ENCODE results near the gene BRSK2.

BRSK2 gene

DNA sequence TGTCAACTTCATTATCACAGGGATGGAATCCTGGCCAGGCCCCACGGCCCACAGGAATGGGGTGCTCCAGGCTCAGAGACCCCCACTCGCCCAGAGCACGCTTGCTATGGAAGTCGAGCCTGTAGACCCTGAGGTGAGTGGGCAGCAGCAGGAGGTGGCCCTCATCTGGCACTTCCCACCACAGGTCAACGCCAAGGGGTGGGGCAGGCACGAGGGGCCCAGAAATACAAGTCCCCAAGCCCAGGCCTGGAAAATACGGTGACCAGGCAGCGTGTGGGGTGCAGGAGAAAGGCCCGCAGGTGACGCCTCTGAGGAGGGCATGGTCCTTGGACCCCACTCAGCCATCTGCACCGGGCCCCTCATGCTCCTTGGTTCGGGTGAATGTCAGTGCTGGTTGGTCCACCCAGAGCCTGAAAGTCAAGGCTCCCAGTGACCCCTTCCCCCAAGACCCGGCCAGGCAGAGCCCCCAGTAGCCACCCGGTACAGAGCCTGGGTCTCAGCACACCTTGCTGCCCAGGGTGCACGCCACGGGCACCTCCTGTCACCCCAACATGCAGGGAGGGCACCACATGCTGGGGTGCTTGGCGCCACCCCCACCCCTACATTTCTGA lies 94.4 kb downstream of the BRSK2 start:
- no peak for DNase-seq

DNA sequence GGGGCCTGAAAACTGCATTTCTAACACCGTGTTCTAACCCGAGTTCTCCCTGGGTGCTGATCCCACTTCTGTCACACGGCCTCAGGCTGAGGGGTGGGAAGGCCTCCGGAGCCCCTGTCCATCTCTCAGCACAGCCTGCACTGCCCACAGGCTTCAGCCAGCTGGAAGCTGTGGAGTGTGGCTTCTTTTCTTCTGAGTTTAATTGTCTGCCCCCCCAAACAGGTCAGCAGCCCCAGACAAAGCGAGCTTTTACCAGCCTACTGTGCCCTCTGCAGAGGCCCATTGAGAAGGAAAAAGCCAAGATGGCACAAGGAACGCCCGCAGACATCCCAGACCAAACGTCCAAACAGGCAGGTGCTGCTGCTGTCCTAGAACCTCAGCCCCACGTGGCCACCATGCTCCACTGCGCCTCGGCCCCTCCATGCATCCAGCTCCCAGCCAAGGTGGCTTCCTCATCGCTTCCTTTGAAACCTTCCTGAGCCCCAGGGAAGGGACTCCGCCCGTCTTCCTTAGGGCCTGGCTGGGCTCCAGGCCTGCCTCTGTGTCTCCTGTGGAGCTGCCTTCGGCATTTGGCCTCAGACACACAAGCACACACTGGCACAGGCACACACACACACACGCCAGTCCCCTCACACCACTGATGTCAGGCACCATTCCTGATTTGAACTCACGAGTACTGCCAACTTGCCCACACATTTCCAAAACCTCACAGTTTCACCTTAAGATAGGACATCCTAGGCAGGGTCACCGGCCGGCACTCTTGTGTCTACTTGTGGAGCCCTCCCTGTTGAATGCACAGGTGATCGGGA lies 95.2 kb downstream of the BRSK2 start:
- DNase-seq, result no peak

DNA sequence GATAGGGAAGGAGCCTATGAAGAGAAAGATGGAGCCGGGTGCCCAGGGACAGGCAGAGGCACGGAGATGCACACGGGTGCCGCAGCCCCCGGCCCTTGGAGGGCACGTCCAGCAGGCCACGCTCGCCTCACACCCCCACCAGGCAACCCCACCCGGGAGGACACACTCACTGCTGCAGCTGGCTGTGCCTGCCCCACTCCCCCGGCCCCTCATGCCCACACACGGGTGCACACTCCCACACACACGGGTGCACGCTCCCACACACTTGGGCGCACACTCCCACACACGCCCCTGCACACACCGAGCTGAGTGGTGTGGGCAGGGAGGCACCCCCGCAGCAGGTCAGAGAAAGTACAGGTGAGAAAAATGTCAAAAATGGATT lies 95.8 kb downstream of the BRSK2 start:
- no peak for DNase-seq

GRCh38 chr11:1486054-1486825 lies 96.5 kb downstream of the BRSK2 start, which contains the start of gene MOB2:
Gene MOB2 (minus strand): TSS chr11:1486779. CDS start chr11:1486556, 223 bp downstream.
- DNase-seq, result peak in 1 of 2 donors; percentile 13

- DNase-seq, result no peak
These were observed 97.5 kb downstream of the BRSK2 start for GRCh38 chr11:1487091-1487850.

DNA sequence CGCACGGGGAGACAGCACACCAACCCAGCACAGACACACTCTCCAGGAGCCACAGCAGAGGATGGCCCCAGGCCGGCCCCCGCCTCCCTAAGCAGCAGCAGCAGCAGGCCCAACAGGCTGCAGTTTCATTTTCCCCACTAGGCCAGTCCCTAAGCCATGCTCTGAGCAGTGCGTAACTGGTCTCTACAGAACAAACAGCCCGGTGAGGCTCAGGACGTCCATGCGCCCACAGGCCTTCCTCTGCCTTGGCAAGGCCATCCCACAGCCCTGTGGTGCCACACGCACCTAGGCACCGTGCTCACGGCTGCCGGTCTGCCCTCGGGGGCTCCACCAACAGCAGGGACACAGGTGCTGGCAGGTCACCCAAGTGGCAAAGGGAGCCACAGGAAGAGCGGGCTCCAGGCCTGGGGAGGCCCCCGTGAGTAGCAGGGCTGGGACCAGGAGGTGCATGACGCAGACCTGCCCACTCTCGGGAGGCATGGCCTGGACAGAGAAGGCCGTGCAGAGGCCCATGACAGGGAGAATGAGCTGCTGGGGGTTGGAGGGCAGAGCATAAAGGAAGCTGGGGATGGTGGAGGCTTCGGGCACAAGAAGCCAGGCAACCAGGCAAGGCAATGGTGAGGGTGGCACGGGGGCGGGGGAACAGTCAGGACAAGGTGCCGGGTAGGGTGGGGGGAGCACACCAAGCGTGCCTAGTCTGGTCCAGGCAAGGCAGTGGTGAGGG lies 98.3 kb downstream of the BRSK2 start:
- DNase-seq, result no peak

- DNase-seq, result no peak
These were observed 98.9 kb downstream of the BRSK2 start for GRCh38 chr11:1488575-1489180.

- DNase-seq, result no peak
These were observed 100.9 kb downstream of the BRSK2 start for GRCh38 chr11:1490651-1491050.

- DNase-seq, result no peak
These were observed 101.6 kb downstream of the BRSK2 start for GRCh38 chr11:1491379-1491778.

DNA sequence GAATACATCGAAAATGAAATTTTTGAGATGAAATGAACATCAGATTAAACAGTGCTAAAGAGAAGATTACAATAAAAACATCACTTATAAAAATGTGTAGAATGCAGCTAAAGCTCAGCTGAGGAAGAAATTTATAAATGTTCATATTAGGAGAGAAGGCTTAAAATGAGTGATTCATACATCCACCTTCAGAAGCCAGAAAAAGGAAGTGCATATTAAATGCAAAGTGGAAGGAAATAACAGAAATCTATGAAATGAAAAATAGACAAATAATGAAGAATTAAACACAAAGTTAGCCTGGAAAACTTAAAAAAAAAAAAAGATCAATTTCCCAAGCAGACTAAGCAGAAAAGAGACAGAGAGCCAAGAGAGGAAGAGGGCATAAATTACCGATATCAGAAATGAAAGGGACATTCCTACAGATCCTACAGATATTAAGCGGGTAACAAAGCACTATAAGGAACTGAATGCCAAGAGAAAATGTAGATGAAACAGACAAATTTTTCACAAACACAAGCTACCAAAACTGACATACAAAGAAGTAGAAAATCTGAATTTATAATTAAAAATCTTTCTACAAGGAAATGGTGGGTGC lies 104.0 kb downstream of the BRSK2 start:
- no peak for DNase-seq

DNA sequence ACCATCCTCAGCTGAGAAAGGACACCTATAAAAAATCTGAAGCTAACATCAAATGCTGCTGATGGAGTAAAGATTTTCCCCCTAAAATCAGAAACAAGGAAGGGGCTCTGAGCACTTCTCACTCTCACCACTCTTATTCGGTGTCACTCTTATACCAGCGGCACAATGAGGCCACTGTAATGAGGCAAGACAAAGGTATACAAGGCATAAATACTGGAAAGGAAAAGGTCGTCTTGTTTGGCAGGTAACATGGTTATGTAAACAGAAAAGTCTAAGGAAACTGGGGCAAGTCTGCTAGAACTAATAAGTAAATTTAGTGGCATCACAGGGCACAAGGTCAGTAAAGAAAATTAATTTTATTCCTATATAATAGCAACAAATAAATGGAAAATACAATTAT lies 104.9 kb downstream of the BRSK2 start:
- DNase-seq, result no peak

GRCh38 chr11:1496091-1496760 lies 106.5 kb downstream of the BRSK2 start:
- no peak for DNase-seq

GRCh38 chr11:1496761-1497095 lies 107.0 kb downstream of the BRSK2 start:
- no peak for DNase-seq

GRCh38 chr11:1497600-1497999 lies 107.9 kb downstream of the BRSK2 start:
- no peak for DNase-seq

DNA sequence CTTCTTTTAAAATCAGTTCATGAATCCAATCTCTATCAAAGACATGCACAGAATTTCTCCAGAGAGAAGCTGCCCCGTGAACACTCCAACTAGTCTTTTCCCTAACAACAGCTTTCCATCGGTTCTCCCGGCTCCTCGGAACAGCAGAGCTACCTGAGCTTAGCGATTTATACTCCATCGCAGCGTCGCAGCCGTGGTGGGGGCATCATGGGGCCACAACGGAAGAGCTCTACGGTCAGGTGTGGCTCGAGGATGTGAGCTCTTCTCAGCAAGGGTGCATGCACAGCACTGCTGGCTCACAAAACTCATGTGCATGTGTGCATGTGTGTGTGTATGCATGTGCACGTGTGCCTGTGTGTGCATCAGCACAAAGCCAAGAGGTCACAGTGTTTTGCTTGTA lies 108.5 kb downstream of the BRSK2 start:
- no peak for DNase-seq

GRCh38 chr11:1499261-1499890 lies 109.6 kb downstream of the BRSK2 start:
- no peak for DNase-seq

DNA sequence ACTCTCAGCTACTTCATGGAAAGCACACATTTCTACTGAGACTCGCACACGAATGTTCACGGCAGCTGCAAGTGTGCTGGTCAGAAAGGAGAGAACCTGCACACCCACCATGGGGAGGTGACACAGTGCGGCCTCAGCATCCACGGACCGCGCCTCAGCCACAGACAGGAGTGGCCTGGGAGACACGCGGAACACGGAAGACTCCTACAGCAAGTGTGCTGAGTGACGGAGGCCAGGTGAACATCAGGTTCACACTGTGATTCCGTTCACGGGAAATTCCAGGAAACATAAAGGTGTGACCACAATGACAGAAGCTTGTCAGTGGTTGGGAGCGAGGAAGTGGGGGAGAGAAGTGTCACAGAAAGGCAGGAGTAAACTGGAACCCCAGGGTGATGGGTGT lies 110.2 kb downstream of the BRSK2 start:
- no peak for DNase-seq

- DNase-seq, result no peak
These were observed 111.0 kb downstream of the BRSK2 start for GRCh38 chr11:1500466-1501420.

Data from CD4-positive, alpha-beta T cell treated with Interferon alpha-2 for 1 hour (primary cell).